ENCODE results near the gene CHGA.

Gene CHGA

DNA sequence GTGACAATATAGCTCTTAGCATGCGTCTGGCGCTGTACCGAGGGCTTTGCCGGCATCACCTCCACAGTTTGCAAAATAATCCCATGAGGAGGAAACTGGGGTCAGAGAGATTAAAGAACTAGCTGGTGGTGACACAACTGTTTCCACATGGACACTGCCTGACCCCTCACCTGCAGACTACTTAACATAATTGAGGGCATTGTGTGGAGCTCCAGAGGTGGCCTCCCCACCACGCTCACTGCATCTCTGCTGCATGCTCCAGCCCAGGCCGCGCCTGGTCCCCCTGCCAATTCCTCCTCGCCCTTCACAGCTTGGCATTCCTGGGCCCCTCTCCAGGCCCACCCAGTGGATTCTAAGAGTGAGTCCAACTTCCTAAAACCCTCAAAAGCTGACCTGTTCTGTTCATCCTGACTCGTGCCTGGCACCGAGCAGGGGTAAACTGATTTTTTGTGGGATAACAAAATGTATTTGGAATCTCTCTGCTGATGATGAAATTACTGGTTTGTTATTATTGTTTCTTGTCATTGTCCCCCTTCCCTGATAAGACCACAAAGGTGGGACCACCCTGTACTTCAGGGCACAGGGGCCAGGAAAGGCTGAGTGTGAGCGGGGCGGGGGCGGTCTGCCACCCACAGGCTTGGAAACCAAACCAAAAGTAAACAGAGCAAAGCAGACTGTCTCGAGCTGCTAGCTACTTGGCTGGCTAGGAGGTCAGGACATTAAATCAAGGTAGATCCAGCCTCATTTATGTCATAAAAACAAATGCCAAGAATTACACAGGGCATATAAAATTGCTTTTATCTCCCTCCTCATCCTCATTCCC, 40.6 kb downstream of the CHGA start:
- peak overlapping the region; percentile 42 to 49 for H3K9ac ChIP-seq (ENCODE audit: low read length in 2 of 2)

DNA sequence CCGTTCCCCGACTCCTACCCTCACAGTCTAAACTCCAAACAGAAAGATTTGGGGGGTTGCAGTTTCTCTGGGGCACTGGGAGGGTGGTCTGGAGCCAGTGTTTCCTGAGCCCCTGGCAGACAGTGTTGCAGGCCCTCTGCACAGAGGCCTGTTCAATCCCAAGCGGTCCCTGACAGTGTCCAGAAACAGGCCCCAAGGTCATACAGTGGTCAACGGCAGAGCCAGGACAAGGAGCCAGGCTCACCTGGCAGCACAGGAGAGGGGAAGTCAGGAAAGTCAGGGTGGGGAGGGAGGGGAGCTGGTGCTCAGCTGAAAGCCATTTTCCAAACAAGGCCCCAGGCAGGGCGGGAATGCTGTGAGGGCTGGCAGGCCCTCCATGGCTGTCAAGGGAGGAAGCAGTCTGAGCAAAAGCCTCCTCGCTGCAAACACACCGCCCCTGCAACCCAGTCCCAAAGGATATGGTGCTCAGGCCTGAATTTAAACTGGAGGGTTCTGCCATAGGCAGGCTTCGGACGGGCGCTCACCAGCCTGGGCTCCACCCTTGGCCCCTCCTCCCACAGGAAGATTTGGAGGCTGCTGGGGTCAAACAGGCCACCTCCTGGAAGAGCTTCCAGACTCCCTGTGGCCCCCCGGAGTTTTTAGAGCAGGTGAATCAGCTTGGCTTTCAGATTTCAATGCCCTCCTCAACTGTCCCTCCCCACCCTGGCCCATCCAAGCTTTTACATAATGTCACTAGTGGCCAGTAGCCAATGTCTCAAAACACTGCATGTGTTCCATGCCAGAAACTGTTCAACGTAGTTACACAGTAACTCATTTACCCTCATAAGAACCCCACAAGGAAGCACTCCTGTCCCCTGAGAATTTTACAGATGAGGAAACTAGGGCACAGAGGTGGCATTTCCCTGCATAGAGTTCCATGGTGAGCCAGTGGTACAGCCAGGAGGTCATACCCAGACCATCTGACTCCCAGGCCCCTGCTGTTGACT, 41.5 kb downstream of the CHGA start:
- Histone ChIP-seq H3K9ac (ENCODE audit: low read length in 2 of 2) (peak overlapping the region; percentile 42 to 49), H3K9me3 (ENCODE audit: control insufficient read depth in 2 of 2, low read length in 2 of 2) (no peaks in the 10 kb centered on the region), H3K27me3 (ENCODE audit: control insufficient read depth in 1 of 2, insufficient read depth in 2 of 2, low read length in 2 of 2) (no peaks in the 10 kb centered on the region), H3K4me3 (ENCODE audit: low read length in 2 of 2) (no peak overlapping the region), H3K27ac (ENCODE audit: low read length) (peak overlapping the region; percentile 88), H3K36me3 (ENCODE audit: control insufficient read depth in 2 of 2, insufficient read depth in 2 of 2, low read length in 2 of 2) (peaks cover 0 to 7% of the 10 kb centered on the region in 2 donors), H3K4me1 (ENCODE audit: control insufficient read depth, insufficient read depth, low read length) (peaks cover 20% of the 10 kb centered on the region)

More for the DNA sequence above, 40.6 kb downstream of the CHGA start:
- H3K4me1 ChIP-seq (ENCODE audit: control insufficient read depth, insufficient read depth, low read length) = peaks cover 20% of the 10 kb centered on the region
- H3K4me3 ChIP-seq (ENCODE audit: low read length in 2 of 2) = no peak overlapping the region
- H3K9me3 ChIP-seq (ENCODE audit: control insufficient read depth in 2 of 2, low read length in 2 of 2) = no peaks in the 10 kb centered on the region
- peaks cover 0 to 10% of the 10 kb centered on the region in 2 donors for H3K36me3 ChIP-seq (ENCODE audit: control insufficient read depth in 2 of 2, insufficient read depth in 2 of 2, low read length in 2 of 2)
- no peaks in the 10 kb centered on the region for H3K27me3 ChIP-seq (ENCODE audit: control insufficient read depth in 1 of 2, insufficient read depth in 2 of 2, low read length in 2 of 2)
- peak overlapping the region; percentile 88 for H3K27ac ChIP-seq (ENCODE audit: low read length)

DNA sequence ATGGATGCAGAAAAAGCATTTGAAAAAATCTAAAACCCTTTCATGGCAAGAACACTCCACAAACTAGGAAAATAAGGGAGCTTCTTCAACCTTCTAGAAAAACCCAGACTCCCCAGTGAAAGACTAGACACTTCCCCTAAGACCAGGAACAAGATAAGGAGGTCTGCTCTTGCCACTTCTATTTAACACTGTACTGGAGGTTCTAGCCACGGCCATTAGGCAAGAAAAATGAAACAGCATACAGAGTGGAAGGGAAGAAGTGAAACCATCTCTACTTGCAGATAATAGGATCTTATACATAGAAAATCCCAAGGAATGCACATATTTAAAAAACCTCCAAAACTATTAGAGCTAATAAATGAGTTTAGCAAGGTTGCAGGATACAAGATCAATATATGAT, 42.3 kb downstream of the CHGA start:
- no peak overlapping the region for H3K4me3 ChIP-seq (ENCODE audit: low read length in 2 of 2)
- H3K27me3 ChIP-seq (ENCODE audit: control insufficient read depth in 1 of 2, insufficient read depth in 2 of 2, low read length in 2 of 2) = no peaks in the 10 kb centered on the region
- no peak overlapping the region for H3K9ac ChIP-seq (ENCODE audit: low read length in 2 of 2)
- H3K4me1 ChIP-seq (ENCODE audit: control insufficient read depth, insufficient read depth, low read length) = peaks cover 20% of the 10 kb centered on the region
- H3K9me3 ChIP-seq (ENCODE audit: control insufficient read depth in 2 of 2, low read length in 2 of 2) = no peaks in the 10 kb centered on the region
- peaks cover 0 to 7% of the 10 kb centered on the region in 2 donors for H3K36me3 ChIP-seq (ENCODE audit: control insufficient read depth in 2 of 2, insufficient read depth in 2 of 2, low read length in 2 of 2)
- H3K27ac ChIP-seq (ENCODE audit: low read length) = no peak overlapping the region

DNA sequence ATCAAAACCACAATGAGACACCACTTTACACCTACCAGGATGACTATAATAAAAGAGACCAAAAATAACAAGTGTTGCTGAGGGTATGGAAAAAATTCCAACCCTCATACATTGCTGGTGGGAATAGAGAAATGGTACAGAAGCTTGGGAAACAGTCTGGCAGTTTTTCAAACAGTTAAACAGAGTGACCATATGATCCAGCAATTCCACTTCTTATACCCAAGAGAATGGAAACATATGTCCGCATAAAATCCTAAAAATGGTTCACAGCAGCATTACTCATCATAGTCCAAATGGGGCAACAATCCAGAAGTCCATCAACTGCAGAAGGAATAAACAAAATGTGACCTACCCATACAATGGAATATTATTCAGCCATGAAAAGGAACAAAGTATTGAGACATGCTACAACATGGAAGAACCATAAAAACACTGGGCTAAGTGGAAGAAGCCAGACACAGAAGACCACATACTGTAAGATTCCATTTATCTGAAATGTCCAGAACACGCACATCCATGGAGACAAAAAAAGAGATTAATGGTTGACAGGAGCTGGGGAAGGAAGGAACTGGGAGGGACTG, 44.5 kb downstream of the CHGA start:
- Histone ChIP-seq H3K36me3 (ENCODE audit: control insufficient read depth in 2 of 2, insufficient read depth in 2 of 2, low read length in 2 of 2) (no peaks in the 10 kb centered on the region), H3K4me3 (ENCODE audit: low read length in 2 of 2) (no peak overlapping the region), H3K9me3 (ENCODE audit: control insufficient read depth in 2 of 2, low read length in 2 of 2) (no peaks in the 10 kb centered on the region), H3K4me1 (ENCODE audit: control insufficient read depth, insufficient read depth, low read length) (peaks cover 23% of the 10 kb centered on the region), H3K27me3 (ENCODE audit: control insufficient read depth in 1 of 2, insufficient read depth in 2 of 2, low read length in 2 of 2) (no peaks in the 10 kb centered on the region), H3K9ac (ENCODE audit: low read length in 2 of 2) (no peak overlapping the region), H3K27ac (ENCODE audit: low read length) (no peak overlapping the region)

DNA sequence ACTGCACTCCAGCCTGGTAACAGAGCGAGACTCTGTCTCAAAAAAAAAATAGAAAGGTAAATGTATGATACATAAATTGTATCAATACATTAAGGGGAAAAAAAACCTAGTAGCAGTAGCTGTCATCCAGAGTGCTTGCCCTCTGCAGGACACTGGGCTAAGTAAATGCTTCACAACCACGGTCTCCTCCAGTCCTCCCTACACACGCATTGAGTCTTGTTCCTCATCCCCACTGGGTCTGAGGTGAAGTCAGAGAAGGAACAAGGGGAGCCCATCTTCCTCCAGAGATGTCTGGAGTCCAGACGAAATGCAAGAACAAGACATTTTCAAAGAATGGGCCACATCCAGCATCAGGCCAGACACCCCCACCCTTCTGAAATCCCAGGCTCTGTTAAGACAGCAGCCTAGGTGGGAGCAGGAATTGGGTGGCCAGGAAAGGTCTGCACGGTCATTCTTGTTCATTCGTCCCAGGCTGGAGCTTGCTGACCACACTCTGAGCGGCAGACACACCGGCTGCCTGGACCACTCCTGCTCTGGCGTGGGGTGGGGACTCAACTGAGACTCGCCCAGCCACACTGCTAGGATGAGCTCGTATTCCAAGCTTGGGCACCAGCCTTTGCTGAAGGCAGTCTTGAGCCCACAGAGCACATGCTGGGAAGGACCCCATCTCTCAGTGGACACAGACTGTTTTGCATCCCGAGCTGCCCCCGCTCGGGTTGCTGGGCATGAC, 45.5 kb downstream of the CHGA start:
- Histone ChIP-seq H3K9me3 (ENCODE audit: control insufficient read depth in 2 of 2, low read length in 2 of 2) (peaks cover 0 to 2% of the 10 kb centered on the region in 2 donors), H3K36me3 (ENCODE audit: control insufficient read depth in 2 of 2, insufficient read depth in 2 of 2, low read length in 2 of 2) (no peaks in the 10 kb centered on the region), H3K27ac (ENCODE audit: low read length) (peak overlapping the region; percentile 11), H3K4me1 (ENCODE audit: control insufficient read depth, insufficient read depth, low read length) (peaks cover 27% of the 10 kb centered on the region), H3K27me3 (ENCODE audit: control insufficient read depth in 1 of 2, insufficient read depth in 2 of 2, low read length in 2 of 2) (no peaks in the 10 kb centered on the region), H3K9ac (ENCODE audit: low read length in 2 of 2) (no peak overlapping the region), H3K4me3 (ENCODE audit: low read length in 2 of 2) (no peak overlapping the region)

DNA sequence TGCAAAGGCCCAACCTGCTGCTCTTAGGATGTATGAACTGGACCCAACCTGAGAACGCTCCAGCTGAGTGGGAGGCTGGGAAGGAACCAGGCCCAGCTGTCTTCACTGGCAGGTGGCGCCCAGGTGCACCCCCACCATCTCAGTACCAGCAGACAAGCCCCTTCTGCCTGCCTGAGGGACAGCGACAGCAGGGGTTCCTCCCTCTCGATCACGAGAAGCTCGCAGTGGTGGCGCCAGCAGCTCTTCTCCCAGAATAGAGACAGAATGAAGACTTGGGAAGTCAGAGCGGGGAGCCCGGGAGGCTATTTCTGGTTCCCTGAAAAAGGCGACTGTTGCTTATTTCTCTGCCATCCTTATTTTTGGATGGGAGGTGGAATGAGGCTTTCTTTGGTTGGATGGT, 46.5 kb downstream of the CHGA start:
- peaks cover 27% of the 10 kb centered on the region for H3K4me1 ChIP-seq (ENCODE audit: control insufficient read depth, insufficient read depth, low read length)
- no peak overlapping the region for H3K27ac ChIP-seq (ENCODE audit: low read length)
- no peaks in the 10 kb centered on the region for H3K36me3 ChIP-seq (ENCODE audit: control insufficient read depth in 2 of 2, insufficient read depth in 2 of 2, low read length in 2 of 2)
- H3K27me3 ChIP-seq (ENCODE audit: control insufficient read depth in 1 of 2, insufficient read depth in 2 of 2, low read length in 2 of 2) = no peaks in the 10 kb centered on the region
- peaks cover 0 to 3% of the 10 kb centered on the region in 2 donors for H3K9me3 ChIP-seq (ENCODE audit: control insufficient read depth in 2 of 2, low read length in 2 of 2)
- no peak overlapping the region for H3K4me3 ChIP-seq (ENCODE audit: low read length in 2 of 2)
- H3K9ac ChIP-seq (ENCODE audit: low read length in 2 of 2) = no peak overlapping the region

DNA sequence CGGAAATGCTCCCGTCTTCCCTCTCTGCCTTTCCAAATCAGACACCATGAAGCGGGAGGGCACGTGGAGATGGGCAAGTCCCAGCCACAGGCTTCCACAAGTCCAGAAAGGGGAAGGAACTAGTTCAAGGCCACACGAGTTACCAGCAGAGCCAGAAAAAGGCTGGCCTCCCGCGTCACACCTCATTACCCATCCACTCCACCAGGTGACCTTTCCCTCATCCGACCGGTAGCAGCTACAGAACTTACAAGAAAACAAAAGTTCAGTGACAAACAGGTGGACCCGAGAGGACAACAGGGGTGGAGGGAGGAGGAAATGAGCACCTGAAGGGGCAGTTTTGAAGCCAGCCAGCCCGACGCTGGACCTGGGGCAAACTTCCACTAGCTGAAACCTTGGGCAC, 46.9 kb downstream of the CHGA start:
- Histone ChIP-seq H3K4me1 (ENCODE audit: control insufficient read depth, insufficient read depth, low read length) (peaks cover 23% of the 10 kb centered on the region), H3K36me3 (ENCODE audit: control insufficient read depth in 2 of 2, insufficient read depth in 2 of 2, low read length in 2 of 2) (no peaks in the 10 kb centered on the region), H3K9ac (ENCODE audit: low read length in 2 of 2) (no peak overlapping the region), H3K27ac (ENCODE audit: low read length) (no peak overlapping the region), H3K9me3 (ENCODE audit: control insufficient read depth in 2 of 2, low read length in 2 of 2) (peaks cover 0 to 3% of the 10 kb centered on the region in 2 donors), H3K27me3 (ENCODE audit: control insufficient read depth in 1 of 2, insufficient read depth in 2 of 2, low read length in 2 of 2) (no peaks in the 10 kb centered on the region), H3K4me3 (ENCODE audit: low read length in 2 of 2) (no peak overlapping the region)

DNA sequence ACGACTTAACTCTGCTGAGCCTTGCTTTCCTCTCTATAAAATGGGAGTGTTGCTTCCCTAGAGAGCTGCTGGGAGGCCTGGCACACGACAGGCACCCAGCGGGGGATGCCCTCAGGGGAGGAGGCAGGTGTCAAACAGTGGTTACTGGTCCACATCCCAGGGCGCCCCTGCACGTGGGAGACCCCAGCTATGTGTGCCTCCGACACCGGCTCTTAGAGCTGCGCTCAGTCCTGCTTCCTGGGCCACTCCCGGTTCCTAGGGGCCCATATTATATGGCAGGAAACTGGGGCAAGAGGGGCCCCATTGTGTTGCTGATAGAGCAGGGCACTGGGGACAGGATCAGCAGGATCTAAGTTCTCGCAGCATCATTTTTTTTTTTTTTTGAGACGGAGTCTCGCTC, 47.3 kb downstream of the CHGA start:
- Histone ChIP-seq H3K9me3 (ENCODE audit: control insufficient read depth in 2 of 2, low read length in 2 of 2) (peaks cover 0 to 5% of the 10 kb centered on the region in 2 donors), H3K4me1 (ENCODE audit: control insufficient read depth, insufficient read depth, low read length) (peaks cover 21% of the 10 kb centered on the region), H3K36me3 (ENCODE audit: control insufficient read depth in 2 of 2, insufficient read depth in 2 of 2, low read length in 2 of 2) (no peaks in the 10 kb centered on the region), H3K4me3 (ENCODE audit: low read length in 2 of 2) (no peak overlapping the region), H3K9ac (ENCODE audit: low read length in 2 of 2) (no peak overlapping the region), H3K27ac (ENCODE audit: low read length) (no peak overlapping the region), H3K27me3 (ENCODE audit: control insufficient read depth in 1 of 2, insufficient read depth in 2 of 2, low read length in 2 of 2) (no peaks in the 10 kb centered on the region)

DNA sequence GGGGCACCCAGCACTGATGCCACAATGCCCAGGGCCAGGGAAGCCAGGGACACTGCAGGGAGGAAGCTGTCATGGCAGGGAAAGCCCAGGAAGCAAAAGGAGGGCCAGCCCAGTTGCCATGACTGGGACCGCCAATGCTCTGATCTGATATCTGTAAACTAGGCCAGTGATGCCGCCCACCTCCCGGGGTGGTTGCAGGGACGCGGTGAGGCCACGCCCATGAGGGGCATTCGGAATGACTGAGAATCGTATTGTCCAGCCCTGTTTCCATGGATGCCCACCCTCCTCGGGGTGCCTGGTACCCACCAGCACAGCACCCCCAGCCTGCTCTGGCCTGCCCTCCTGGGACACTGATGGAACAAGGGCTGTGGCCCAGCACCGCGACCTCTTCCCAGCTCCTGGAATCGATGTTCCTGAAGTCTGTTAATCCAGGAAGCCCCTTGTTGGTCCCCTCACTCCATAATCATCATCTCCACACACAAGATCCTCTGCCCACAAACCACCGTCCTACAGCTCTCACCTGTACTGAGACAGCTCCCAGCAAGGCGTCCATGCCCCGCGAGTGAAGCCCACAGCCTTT, 48.7 kb downstream of the CHGA start:
- peaks cover 21% of the 10 kb centered on the region for H3K4me1 ChIP-seq (ENCODE audit: control insufficient read depth, insufficient read depth, low read length)
- H3K27ac ChIP-seq (ENCODE audit: low read length) = no peak overlapping the region
- H3K36me3 ChIP-seq (ENCODE audit: control insufficient read depth in 2 of 2, insufficient read depth in 2 of 2, low read length in 2 of 2) = peaks cover 0 to 3% of the 10 kb centered on the region in 2 donors
- H3K9ac ChIP-seq (ENCODE audit: low read length in 2 of 2) = no peak overlapping the region
- no peaks in the 10 kb centered on the region for H3K27me3 ChIP-seq (ENCODE audit: control insufficient read depth in 1 of 2, insufficient read depth in 2 of 2, low read length in 2 of 2)
- peaks cover 4 to 19% of the 10 kb centered on the region in 2 donors for H3K9me3 ChIP-seq (ENCODE audit: control insufficient read depth in 2 of 2, low read length in 2 of 2)
- no peak overlapping the region for H3K4me3 ChIP-seq (ENCODE audit: low read length in 2 of 2)
